Left cardiac atrium (tissue), 4 donors: Measurements from ENCODE around the gene KCNJ5. TPM values are rescaled to one million over a fixed set of nuclear protein-coding genes. Genes with fewer than 3 reads are reported as not detected.

ENCODE experiments used
- ATAC-seq, 2 donors: fragments of 200-7000 bp; cut with Tn5 transposase; one replicate each; pipeline ENCODE4 v1.9.1; 2020; ENCODE audit warnings: mild to moderate bottlenecking in 2 of 2, moderate library complexity in 2 of 2
- DNase-seq: peaks from one replicate; pipeline ENCODE4 v3.0.0-alpha.2; 2020
- intact Hi-C, 2 donors: fragments of 100-400 bp; cut with DNase I; formaldehyde crosslinking; loops; one replicate each; pipeline versions ENCODE4 v1.14.1 to v1.15.1; 2022 to 2023
- total RNA-seq, 2 donors: library from RNA; stranded (reverse); fragmentation: NEBNext Ultra II Directional; extraction: Animal tissue kit (Norgen Biotek cat#: 25700); gene quantifications; one replicate each; pipeline ENCODE4 v1.2.1, GENCODE V29; 2021
- donor health status: DM: no; HTN: yes; CAD: no.
- donor health status: DM: no; HTN: yes; CAD: no; lungs with severe emphysema.
- donor health status: DM: yes; HTN: yes; CAD: no.
- donor health status: Dilated cardiomyopathy.

Gene KCNJ5
- total RNA-seq, 2 donors from 2014 or later = 6.1 to 15.6 TPM

- DNase-seq = no peak
- intact Hi-C loops = no loop called here
- no peak for ATAC-seq
These were observed 33.5 kb downstream of the KCNJ5 start for GRCh38 chr11:128924510-128925249.

GRCh38 chr11:128925250-128925600 is 34.1 kb downstream of the KCNJ5 start:
- DNase-seq = no peak
- ATAC-seq = no peak
- intact Hi-C loops = no loop called here

- intact Hi-C loops = no loop called here
- no peak for DNase-seq
- ATAC-seq = no peak
These were observed 34.8 kb downstream of the KCNJ5 start for GRCh38 chr11:128926000-128926399.

- intact Hi-C loops = no loop called here
- ATAC-seq (no peak), DNase-seq (no peak)
These were observed 35.4 kb downstream of the KCNJ5 start for GRCh38 chr11:128926437-128927107.

- intact Hi-C loops = no loop called here
- ATAC-seq = no peak
- no peak for DNase-seq
These were observed 35.9 kb downstream of the KCNJ5 start for GRCh38 chr11:128927108-128927461.

- no peak for ATAC-seq
- intact Hi-C loops = no loop called here
- DNase-seq = no peak
These were observed 36.7 kb downstream of the KCNJ5 start for GRCh38 chr11:128927683-128928336.

GRCh38 chr11:128928400-128928799 is 37.2 kb downstream of the KCNJ5 start:
- no peak for DNase-seq
- no peak for ATAC-seq
- intact Hi-C loops = no loop called here

- intact Hi-C loops = no loop called here
- DNase-seq = no peak
- ATAC-seq = no peak
These were observed 38.3 kb downstream of the KCNJ5 start for GRCh38 chr11:128929468-128929867.

- DNase-seq = no peak
- intact Hi-C loops = no loop called here
- ATAC-seq = no peak
These were observed 38.8 kb downstream of the KCNJ5 start for GRCh38 chr11:128929991-128930390.

GRCh38 chr11:128931066-128931465 is 39.9 kb downstream of the KCNJ5 start:
- intact Hi-C loops = no loop called here
- DNase-seq (no peak), ATAC-seq (no peak)

- ATAC-seq (no peak), DNase-seq (no peak)
- intact Hi-C loops = no loop called here
These were observed 40.5 kb downstream of the KCNJ5 start for GRCh38 chr11:128931668-128932067.

- intact Hi-C loops = no loop called here
- DNase-seq (no peak), ATAC-seq (no peak)
These were observed 42.5 kb downstream of the KCNJ5 start for GRCh38 chr11:128933481-128934178.

GRCh38 chr11:128934351-128934750 is 43.2 kb downstream of the KCNJ5 start:
- intact Hi-C loops = no loop called here
- ATAC-seq = no peak
- no peak for DNase-seq

GRCh38 chr11:128934926-128935325 is 43.8 kb downstream of the KCNJ5 start:
- intact Hi-C loops = no loop called here
- ATAC-seq = no peak
- no peak for DNase-seq

GRCh38 chr11:128936606-128937251 is 45.6 kb downstream of the KCNJ5 start:
- no peak for DNase-seq
- no peak for ATAC-seq
- intact Hi-C loops = no loop called here

- ATAC-seq (no peak), DNase-seq (no peak)
- intact Hi-C loops = no loop called here
These were observed 46.3 kb downstream of the KCNJ5 start for GRCh38 chr11:128937480-128937879.

- ATAC-seq (no peak), DNase-seq (no peak)
- intact Hi-C loops = no loop called here
These were observed 47.2 kb downstream of the KCNJ5 start for GRCh38 chr11:128938156-128938885.

GRCh38 chr11:128939591-128939990 is 48.4 kb downstream of the KCNJ5 start:
- no peak for ATAC-seq
- no peak for DNase-seq
- intact Hi-C loops = no loop called here

GRCh38 chr11:128940156-128940555 is 49.0 kb downstream of the KCNJ5 start:
- intact Hi-C loops = no loop called here
- ATAC-seq = no peak

More at GRCh38 chr11:128940156-128940555, 49.0 kb downstream of the KCNJ5 start:
- no peak for DNase-seq
